Measurements from ENCODE around the gene CYP24A1. TPM values are rescaled to one million over a fixed set of nuclear protein-coding genes. Genes with fewer than 3 reads are reported as not detected.
A peak's percentile ranks its signal among the peaks of the same experiment; 100 is the strongest.

Gene CYP24A1
- total and polyA plus RNA-seq, 2 of the 13 experiments (the other 11 are each of a cell fraction or from before 2014, with no cell fraction given) = 9.4 to 32.7 TPM

- TF ChIP-seq CBX5 (CRISPR knock-in tag; IDR thresholded peaks at IDR 0.05; ENCODE audit: borderline replicate concordance) = peak; percentile 89
- no peak for TF ChIP-seq PHF5A (CRISPR knock-in tag; IDR thresholded peaks at IDR 0.05; ENCODE audit: low read depth, unreplicated experiment)
These were observed 41.0 kb downstream of the CYP24A1 start (continued) for GRCh38 chr20:54132612-54133433.

DNA sequence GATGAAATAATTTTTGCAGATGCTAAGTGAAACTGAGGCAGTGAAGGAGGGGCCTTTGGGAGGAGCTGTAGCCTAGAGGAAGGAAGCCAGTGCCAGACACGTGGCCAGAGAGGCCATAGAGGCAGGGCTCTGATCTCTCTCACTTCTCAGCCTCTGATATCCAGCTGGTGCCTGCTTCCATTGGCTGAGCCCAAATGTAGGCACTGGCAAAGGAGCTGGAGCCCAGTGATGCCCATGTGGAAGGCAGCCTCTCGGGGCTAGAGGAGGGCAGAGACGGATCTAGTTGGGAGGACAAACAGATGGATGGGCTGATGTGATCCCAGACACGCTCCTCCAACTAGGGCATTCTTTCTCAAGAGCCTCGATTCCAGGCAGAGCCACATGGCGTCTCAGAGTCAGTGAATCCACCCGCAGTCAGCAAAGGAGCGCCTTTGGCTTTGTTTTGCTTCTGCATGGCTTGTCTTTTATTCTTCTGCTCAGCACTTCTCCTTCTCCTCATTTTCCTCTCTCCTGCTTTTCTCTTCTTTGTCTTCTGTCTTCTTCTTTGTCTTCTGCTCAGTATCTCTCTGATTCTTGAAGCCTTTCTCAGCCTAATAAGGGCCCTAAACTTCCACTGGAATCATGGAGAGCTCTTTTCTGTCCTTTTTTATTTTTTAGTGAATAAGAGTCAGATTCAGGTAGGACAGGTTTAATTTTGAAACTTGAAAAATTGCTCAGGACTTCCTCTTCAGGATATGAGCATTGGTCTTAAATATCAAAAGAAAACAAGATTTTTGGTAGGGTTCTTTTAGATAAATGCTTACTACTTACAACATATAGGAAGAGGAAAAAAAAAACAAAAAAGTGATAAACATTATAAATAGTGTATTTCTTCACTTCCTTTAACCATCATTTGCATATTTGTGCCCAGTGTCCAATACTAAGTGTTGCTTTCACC lies 41.8 kb downstream of the CYP24A1 start:
- H3K79me2 ChIP-seq (ENCODE audit: insufficient read depth, low read length) = no peaks in the 10 kb centered on the region
- 96% methylated on average over 8 of the region's 8 CpGs for WGBS (ENCODE audit: low lambda C conversion rate)
- H3K9me3 ChIP-seq (ENCODE audit: low read length) = peaks cover 7% of the 10 kb centered on the region; the same call in 1 of the 2 replicates
- H3K27ac ChIP-seq (ENCODE audit: extremely low read length, insufficient read depth, low read length) = peak overlapping the region; percentile 99
- peak overlapping the region; percentile 0 to 54 (median 7); a peak in 2 of 6 replicates for H3K4me3 ChIP-seq (replicated peaks in 1 of 3; ENCODE audit: insufficient read depth in 1 of 3, low read depth in 2 of 3, low read length in 3 of 3)
- peak overlapping the region; percentile 10 for H2AFZ ChIP-seq (ENCODE audit: low read length)
- in situ Hi-C loops (cut with HindIII; ENCODE audit: extremely low pct_ligation_motif_present, low pct_unique_long_range_greater_than_20kb) = loop anchor here (10.0 kb wide), 1 partner anchor 63 kb away; no protein-coding TSS in a partner anchor
- H3K4me1 ChIP-seq (ENCODE audit: insufficient read depth, low read length) = peaks cover 57% of the 10 kb centered on the region
- no peaks in the 10 kb centered on the region for H4K20me1 ChIP-seq (ENCODE audit: insufficient read depth, low read length)
- POLR2A ChIA-PET = interaction anchor here (1.1 to 3.6 kb wide), 19 partner anchors 7 to 538 kb away, joined by 3 to 287 read pairs (median 12); partner anchors contain the start of genes PFDN4 and ZNF217
- DNase-seq (ENCODE audit: low spot score) = no peak
- no peak for FAIRE-seq
- peak overlapping the region; percentile 86 for H3K4me2 ChIP-seq (ENCODE audit: low read depth, low read length)
- peak overlapping the region; percentile 94 for H3K9ac ChIP-seq (ENCODE audit: insufficient read depth, low read depth, low read length)
- intact Hi-C loops (cut with micrococcal nuclease; ENCODE audit: unreplicated experiment) = loop anchor here (2.0 kb wide), 1 partner anchor 37 kb away; no protein-coding TSS in a partner anchor
- no peaks in the 10 kb centered on the region for H3K27me3 ChIP-seq (ENCODE audit: control insufficient read depth in 1 of 2, insufficient read depth in 2 of 2, low read length in 2 of 2)
- no TSS peak for BruUV-seq (replicated peaks)
- H3K36me3 ChIP-seq (replicated peaks in 1 of 2; ENCODE audit: control insufficient read depth in 1 of 2, insufficient read depth in 2 of 2, low read length in 2 of 2) = no peaks in the 10 kb centered on the region
- CTCF ChIA-PET (ENCODE audit: low intra/inter-chr PET ratio, low total read pairs) = interaction anchor here (1.0 to 1.5 kb wide), 3 partner anchors 8 to 67 kb away, joined by 3 to 4 read pairs (median 3); no protein-coding TSS in a partner anchor
- ATAC-seq = no peak
- TF ChIP-seq SAP130 (CRISPR knock-in tag; IDR thresholded peaks at IDR 0.05; ENCODE audit: low read depth) (no peak), YEATS4 (CRISPR knock-in tag; IDR thresholded peaks at IDR 0.05; ENCODE audit: borderline replicate concordance) (no peak), ZNF263 (CRISPR knock-in tag; IDR thresholded peaks at IDR 0.05) (no peak), MTF2 (CRISPR knock-in tag; IDR thresholded peaks at IDR 0.05; ENCODE audit: borderline replicate concordance) (no peak), SP140L (CRISPR knock-in tag; IDR thresholded peaks at IDR 0.05; ENCODE audit: borderline replicate concordance) (no peak; the same call in 1 of the 2 replicates), TAF1 (CRISPR knock-in tag; IDR thresholded peaks at IDR 0.05) (no peak), HCFC1 (IDR thresholded peaks at IDR 0.05; ENCODE audit: low read depth, low read length) (0 out of 2 replicates have a peak, but pooled peaks have one; percentile 22), ADNP (CRISPR knock-in tag; IDR thresholded peaks at IDR 0.05) (no peak), ZNF451 (CRISPR knock-in tag; IDR thresholded peaks at IDR 0.05) (no peak), PRPF4 (IDR thresholded peaks at IDR 0.05; ENCODE audit: low read depth, low read length, poor library complexity, severe bottlenecking) (peak; percentile 81), THAP7 (CRISPR knock-in tag; IDR thresholded peaks at IDR 0.05) (no peak), MIER2 (CRISPR knock-in tag; IDR thresholded peaks at IDR 0.05) (no peak)
- TF ChIP-seq, protein P1, sequence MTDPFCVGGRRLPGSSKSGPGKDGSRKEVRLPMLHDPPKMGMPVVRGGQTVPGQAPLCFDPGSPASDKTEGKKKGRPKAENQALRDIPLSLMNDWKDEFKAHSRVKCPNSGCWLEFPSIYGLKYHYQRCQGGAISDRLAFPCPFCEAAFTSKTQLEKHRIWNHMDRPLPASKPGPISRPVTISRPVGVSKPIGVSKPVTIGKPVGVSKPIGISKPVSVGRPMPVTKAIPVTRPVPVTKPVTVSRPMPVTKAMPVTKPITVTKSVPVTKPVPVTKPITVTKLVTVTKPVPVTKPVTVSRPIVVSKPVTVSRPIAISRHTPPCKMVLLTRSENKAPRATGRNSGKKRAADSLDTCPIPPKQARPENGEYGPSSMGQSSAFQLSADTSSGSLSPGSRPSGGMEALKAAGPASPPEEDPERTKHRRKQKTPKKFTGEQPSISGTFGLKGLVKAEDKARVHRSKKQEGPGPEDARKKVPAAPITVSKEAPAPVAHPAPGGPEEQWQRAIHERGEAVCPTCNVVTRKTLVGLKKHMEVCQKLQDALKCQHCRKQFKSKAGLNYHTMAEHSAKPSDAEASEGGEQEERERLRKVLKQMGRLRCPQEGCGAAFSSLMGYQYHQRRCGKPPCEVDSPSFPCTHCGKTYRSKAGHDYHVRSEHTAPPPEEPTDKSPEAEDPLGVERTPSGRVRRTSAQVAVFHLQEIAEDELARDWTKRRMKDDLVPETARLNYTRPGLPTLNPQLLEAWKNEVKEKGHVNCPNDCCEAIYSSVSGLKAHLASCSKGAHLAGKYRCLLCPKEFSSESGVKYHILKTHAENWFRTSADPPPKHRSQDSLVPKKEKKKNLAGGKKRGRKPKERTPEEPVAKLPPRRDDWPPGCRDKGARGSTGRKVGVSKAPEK (CRISPR knock-in tag; IDR thresholded peaks at IDR 0.05; ENCODE audit: borderline replicate concordance) = no peak
- TF ChIP-seq, protein P2, sequence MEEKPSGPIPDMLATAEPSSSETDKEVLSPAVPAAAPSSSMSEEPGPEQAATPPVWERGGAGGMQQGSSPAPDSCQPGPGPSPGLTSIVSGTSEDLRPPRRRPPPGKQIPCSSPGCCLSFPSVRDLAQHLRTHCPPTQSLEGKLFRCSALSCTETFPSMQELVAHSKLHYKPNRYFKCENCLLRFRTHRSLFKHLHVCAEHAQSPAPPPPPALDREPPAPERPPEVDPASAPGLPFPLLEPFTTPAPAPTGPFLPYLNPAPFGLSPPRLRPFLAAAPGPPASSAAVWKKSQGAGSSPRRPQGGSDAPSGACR (CRISPR knock-in tag; IDR thresholded peaks at IDR 0.05) = no peak
